GM19328 (cell line): ENCODE measurements around the gene PRDM16.

Experiments
- ATAC-seq: cut with Tn5 transposase; IDR thresholded peaks from one replicate; pipeline ENCODE4 v1.9.1; 2021; ENCODE audit warnings: mild to moderate bottlenecking, moderate library complexity; ENCODE audit not compliant: unreplicated experiment

The PRDM16 gene

DNA sequence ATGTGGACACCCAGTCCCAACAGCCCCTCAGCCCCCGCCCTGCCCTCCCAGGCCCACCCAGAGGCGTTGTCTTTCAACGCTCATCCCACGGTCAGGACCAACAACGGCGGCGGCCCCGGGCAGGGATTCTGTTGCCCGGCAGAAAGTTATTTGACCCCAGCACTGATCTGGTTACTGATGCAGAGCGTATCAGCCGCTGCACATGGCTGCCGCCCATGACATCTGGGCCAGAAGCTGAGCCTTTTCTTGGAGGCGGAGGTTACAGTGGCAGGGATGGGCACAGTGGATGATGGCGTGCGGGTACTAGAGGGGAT, 258.3 kb downstream of the PRDM16 start:
- no peak for ATAC-seq

DNA sequence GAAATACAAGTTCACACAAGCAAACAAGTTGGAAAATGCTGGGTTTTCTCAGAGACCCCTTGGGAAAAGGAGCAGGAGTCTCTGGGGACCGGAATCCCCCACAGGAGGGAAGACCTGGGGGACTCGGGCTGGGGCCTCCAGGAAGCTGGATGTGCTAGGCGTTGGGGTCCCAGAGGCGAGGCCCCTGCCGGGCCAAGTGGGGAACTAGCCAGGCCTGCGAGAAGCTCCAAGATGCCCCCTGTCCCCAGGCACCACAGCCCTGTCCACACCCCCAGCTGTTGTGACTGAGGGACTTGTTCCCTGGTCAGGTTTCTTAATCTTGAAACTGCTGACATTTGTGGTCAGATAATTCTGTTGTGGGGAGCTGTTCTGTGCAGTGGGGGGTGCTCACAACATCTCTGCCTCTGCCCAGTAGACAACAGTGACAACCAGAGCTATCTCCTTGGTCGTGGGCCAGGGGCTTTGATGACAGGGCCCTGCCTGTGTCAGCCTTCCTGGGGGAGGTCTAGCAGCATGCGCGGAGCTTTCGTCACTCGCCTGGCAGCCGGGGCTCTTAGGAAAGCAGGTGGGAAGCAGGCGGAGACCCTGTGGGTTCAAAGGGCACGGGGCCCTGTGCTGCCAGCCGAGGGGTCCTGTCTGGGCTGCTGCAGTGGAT, 259.1 kb downstream of the PRDM16 start:
- no peak for ATAC-seq

DNA sequence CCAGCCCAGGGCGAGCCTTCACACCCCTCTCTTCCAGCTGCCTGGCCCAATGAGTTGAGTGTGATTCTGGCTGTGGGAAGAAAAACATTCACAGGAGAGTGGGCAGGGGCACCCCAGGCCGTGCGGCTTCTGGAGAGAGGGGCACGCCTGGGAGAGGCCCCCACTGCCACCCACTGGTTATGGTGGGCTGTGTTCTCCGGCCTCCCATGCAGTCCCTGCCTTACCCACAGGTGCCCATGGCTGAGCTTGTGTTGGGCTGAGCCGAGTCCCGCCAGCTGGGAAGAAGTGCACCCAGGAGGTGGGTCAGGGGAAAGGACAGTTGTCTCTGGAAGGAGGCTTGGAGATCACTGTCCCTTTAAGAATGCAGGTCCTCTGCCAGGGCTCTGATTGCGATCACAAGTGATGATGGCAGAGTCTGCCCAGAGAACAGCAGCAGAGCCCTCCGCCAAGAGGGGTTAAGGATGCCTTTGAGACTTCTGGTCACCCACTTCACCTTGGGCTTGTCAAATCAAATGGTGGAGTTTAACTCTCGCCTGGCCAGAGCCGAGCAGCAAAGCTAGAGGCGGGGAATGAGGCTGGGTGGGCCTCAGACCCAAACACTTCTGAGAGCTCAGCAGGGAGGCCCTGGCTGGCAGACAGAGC, 260.8 kb downstream of the PRDM16 start:
- ATAC-seq = no peak

DNA sequence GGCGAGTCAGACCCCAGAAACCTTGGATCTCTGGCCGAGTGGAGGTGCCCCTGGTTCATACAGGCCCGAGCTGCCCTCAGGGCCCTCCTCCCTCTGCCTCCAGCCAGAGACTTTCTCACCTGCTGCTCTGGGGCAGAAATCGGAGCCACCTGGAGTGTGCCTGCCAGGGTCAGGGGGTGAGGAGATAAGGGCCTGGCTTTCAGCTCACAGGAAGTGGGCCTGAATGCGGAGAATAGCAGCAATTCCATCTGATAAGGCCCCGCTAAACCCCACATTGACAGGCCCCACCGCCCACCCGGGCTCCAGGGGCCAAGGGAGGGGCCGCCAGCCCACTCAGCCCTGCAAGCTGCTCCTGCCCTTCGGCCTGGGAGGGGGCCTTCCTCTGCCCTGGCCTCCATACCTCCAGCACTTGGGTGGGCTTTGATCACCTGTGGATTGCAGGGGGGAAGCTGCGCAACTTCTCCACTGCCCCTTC, 261.8 kb downstream of the PRDM16 start:
- ATAC-seq = no peak

DNA sequence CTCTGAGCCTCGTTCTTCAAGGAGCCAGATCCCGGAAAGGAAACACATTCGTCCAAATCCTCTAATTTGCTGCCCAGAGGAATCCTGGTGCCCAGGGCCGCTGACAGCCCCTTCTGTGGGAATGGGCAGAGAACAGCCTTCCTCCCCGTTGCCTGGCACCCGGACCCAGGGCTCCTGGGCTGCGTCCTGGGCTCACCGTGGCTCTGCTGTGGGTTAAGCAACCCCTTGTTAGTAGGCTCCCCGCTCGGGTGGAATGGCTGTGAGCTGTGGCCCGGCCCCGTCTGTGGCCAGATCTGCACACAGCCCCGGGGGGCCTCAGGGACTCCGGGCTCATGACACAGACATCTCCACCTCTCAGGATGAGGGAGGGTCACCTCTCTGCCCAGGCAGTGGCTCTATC, 262.6 kb downstream of the PRDM16 start:
- no peak for ATAC-seq

DNA sequence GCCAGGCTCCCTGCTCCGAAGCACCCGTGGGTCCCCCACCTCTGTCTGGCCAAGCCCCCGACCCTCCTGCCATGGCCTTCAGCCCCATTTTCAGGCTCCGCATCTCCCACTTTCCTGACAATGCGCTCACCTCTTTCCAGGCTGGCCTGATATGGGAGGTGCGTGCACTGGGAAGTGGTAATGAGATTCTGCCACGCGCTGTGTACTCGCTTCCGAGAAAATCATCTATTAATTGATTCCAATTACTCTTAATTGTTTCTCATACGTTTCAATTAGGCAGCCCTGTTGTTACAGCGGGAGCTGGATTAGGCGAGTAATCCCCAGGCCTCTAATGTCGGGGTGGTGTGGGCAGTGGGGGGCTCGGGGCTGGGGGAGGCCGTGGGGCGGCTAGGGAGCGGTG, 263.0 kb downstream of the PRDM16 start:
- ATAC-seq = no peak

DNA sequence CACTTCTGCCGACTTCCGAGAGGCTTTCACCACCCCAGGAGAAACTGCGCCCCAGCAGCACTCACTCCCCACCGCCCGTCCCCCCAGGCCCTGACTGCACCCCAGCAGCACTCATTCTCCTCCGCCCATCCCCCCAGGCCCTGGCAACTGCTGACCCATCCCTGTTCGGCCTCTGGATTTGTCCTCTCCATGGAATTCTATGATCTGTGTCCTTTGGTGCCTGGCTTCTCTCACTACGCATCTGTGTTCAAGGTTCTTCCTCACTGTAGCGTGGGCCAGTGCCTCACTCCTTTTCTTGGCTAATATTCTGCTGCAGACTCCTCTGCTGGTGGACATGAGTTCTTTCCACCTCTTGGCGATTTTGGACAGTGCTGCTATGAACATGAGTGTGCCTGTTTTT, 263.7 kb downstream of the PRDM16 start:
- no peak for ATAC-seq

DNA sequence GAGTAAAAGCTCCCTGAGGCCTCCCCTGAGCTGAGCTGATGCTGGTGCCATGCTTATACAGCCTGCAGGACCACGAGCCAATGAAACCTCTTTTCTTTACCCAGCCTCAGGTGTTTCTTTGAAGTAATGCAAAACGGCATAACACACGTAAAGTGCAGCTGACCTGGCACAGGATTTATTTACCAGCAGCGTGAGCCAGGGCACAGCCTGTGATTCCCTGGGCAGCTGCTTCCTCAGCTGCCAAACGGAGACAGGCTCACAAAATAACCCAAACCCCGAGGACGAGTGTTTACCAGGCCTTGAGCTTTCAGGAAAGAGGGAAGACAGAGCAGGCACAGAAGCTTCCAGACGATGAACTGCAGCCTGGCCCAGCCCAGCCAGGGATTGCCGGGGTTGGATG, 264.9 kb downstream of the PRDM16 start:
- ATAC-seq = no peak

DNA sequence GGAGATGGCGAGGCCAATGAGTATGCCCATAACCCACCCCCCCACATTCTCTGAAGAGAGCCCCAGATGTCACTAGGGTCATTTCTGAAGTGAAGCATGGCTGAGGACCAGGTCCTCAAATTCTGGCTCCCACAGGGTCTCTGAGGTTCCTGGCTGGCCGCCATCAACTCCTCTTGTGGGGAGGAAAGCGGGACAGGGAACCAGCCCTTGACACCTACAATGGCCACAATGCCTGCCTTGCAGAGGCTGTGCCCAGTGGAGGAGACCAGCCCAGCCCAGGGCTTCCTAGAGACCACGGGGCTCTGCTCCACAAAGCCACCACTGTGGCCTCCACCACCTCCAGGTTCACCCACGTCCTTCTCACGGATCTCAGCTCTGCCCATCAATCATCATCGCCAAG, 265.4 kb downstream of the PRDM16 start:
- no peak for ATAC-seq

DNA sequence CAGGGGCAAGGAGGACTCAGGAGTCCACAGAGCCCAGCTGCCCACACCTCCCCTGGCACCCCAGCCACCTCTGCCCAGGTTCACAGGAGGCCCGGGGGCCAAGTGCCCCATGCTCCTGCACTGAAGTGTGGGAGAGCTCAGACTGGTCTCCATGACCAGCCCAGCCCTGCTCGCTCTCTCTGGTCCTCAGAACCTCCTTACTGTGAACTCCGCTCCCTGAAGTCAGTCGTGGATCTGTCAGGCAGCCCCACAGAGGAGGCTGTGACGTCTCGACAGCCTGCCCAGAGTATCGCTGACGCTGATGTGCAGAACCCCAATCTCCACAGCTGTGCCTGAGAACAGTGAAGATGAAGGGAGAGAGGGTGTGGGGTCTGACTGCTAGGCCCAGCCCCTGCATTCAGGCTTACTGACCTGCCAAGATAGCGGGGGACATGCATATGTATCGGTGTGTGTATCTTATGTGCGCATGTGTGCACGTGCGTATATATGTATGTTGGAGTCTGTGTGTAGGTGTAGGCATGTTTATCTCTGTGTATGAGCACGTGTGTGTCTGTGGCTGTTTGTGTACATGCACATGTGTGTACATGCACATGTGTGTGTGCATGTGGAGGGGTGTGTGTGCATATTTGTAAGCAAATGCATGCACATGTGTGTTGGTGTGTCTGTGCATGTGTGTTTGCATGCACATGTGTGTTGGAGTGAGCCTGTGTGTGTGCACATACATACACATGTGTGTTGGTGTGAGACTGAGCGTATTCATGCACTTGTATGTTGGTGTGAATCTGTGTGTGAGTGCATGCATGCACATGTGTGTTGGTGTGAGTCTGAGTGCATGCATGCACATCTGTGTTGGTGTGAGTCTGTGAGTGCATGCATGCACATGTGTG, 267.0 kb downstream of the PRDM16 start:
- ATAC-seq = no peak

DNA sequence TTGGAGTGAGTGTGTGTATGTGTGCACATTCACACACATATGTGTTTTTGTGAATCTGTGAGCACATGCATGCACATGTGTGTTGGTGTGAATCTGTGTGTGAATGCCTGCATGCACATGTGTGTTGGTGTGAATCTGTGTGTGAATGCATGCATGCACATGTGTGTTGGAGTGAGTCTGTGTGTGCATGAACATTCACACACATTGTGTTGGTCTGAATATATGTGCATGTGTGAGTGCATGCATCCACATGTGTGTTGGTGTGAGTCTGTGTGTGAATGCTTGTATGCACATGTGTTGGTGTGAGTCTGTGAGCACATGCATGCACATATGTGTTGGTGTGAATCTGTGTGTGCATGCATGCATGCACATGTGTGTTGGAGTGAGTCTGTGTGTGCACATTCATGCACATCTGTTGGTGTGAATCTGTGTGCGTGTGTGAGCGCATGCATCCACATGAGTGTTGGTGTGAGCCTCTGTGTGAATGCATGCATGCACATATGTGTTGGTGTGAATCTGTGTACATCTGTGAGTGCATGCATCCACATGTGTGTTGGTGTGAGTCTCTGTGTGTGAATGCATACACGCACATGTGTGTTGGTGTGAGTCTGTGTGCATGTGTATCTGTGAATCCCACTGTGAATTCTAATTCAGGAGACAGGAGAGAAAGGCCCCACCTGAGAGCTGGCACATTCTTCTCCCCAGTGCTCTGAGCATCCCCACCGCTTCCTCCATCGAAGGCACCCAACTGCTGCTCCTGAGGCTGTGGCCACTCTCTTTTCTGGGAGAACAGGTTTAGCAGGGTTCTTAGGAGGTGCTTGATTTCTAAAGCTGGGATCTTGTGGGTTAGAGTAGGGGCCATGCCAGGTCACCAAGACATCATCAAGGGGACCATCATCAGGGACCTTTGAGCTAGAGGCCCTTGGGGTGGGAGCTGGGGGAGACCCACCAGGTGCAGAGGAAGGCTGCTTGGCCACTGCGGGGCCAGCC, 267.9 kb downstream of the PRDM16 start:
- ATAC-seq = no peak

DNA sequence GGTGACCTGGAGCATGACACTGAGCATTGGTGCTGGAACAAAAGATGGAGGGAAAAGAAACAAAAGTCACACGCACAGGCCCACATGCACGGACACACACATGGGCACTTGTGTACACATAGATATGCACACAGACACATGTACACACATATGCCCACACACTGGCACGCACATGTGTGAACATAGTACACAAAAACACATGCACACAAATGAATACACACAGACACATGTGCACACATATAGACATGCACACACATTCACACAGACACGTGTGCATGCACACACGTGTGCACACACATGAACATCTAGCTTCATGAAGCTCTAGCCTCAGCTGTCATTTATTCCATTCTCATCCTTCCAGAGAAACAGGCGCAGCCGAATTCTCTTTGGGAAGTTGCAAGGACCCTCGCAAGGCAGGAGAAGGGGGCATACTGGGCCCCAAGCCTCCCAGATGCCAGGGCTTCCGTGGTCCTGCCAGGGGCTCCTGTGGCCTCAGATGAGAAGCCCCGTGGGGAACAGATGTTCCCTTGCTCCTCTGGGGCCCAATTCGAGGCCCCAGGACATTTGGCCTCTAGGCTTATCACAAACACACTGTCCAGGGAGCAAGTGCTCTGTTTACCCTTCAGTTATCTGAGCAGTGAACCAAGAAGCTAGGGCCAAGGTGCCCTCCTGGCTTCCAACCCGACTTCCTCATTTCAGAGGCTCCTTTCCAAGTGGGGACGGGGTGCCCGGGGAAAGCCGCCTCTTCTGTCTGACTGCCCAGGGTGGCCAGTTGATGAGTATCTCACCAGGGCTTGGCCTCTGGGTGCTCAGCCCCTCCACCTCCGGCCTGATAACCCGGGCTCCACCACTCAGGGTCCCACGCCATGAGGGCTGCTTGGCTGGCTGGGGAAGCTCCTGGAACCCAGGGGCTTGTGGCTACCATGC, 269.1 kb downstream of the PRDM16 start:
- no peak for ATAC-seq

DNA sequence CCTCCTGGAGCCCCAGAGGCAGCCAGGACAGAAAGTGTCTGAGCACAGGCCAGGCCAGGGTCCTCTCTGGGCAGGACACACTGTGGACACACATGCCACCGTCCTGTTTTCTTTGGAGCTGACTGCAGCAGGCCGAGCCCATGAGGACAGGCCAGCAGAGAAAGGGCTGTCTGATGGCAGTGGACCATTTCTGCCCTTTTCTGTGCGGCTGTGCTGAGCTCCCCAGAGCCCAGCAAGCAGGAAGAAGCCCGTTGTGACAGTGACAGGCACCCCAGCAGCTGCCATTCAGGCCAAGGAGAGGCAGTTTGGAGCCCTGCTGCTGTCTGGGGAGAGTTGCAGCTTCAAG, 269.7 kb downstream of the PRDM16 start:
- no peak for ATAC-seq

DNA sequence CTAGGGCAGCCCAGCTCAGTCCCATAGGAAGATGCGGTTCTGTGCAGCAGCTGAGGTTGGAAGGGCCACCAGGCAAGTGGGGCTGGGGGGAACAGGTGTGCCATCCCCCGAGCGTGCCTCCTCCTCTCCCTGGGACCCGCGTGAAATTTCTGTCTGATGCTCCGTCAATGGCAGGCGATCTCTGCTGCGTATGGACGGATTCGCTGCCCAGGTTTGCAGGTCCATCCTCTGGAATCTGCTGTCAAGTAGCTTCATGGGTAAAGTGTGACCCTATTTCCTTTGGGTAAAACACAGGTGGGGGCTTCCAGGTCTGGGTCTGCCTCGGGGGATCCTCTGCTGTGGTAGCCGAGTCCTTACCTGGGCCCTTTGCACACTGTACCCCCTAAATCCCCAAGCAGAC, 270.9 kb downstream of the PRDM16 start:
- ATAC-seq = no peak

DNA sequence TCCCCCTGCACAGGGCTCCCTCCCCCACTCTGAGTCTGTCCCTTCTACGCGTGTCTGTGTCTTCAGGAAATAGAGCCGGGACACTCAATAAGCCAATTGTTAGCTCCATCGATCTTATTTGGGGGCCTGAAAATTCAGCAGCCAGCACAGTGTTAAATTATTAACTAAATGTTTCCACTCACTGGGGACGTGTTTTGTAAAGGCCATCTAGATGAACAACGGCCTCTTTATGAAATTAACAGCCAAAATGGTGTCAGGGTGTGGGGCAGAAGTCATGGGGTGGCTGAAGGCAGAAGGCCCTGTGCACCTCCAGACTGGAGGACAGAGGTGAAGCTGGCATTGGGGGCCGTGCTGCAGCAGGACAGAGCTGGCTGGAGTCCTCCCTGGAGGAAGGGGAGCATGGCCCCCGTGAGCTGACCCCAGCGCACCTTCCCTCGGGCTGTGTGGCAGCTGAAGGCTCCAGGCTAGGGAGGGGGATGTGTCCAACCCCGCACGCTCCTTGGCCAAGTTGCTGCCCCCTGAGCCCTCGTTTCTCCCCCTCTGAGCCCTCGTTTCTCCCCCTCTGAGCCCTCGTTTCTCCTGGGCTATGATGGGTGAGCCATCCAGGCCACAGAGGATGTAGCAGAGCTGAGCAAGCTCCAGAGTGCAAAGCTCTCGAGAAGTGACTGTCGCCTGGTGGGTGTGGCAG, 271.7 kb downstream of the PRDM16 start:
- ATAC-seq = no peak

DNA sequence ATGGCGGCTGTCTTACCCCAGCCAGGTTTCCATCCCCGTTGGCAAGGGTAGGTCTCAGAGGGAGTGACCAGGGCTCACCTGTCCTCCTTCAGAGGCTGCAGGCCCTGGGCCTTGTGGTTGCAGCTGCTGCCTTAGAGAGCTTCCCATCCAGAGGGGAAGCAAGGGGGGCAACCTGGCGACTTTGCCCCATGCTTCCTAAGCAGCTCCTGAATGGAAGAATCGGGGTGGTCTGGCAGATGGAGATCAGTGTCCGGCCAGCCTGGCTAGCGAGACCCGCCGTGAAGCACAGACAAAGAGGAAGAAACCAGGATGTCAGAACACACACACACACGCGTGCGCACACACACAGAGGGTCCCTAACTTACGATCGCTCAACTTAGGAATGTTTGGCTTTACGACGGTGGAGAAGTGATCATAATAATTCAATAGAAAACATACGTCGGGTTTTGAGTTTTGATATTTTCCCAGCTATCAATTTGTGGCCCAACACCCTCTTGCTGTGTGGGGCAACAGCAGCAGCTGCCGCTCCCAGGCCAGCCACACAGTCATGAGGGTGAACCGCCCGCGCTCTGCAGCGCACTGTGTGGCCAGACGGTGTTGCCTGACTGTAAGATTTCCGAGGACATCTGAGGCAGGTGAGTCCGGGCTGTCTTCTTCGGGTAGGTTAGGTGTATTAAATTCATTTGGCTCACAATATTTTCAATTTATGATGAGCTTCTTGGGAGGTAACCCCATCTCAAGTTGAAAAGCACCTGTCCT, 272.4 kb downstream of the PRDM16 start:
- no peak for ATAC-seq

DNA sequence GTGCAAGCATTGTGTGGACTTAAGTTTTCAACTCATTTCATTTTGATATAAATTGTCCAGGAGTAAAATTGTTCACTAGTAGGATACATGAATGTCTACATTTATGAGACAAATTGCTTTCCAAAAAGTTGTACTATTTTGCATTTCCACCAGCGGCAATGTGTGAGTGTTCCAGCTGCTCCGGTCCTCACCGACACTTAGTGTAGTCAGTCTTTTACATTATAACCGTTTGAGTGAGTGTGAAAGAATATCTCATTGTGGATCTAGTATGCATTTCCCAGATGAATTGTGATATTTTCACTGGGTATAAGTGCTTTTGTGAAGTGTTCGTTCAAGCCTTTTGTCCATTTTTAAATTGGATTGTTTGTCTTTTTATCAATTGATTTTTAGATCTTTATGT, 274.0 kb downstream of the PRDM16 start:
- no peak for ATAC-seq

DNA sequence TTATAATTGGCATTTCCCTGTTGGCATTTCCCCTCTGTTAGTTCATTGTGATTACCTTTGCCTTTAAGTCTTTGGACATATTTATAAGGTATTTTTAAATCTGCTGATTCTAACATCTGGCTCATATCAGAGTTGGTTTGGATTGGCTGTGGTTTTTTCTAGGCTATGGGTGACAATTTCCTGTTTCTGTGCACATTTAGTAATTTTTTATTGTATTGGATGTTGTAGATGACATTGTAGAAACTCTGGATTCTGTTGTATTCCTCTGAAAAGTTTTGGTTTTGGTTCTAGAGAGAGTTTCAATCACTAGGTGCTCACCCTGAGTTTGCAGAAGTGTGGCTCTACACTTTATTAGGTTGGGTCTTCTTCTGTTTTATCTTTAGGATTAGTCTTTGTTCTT, 275.4 kb downstream of the PRDM16 start:
- ATAC-seq = no peak

DNA sequence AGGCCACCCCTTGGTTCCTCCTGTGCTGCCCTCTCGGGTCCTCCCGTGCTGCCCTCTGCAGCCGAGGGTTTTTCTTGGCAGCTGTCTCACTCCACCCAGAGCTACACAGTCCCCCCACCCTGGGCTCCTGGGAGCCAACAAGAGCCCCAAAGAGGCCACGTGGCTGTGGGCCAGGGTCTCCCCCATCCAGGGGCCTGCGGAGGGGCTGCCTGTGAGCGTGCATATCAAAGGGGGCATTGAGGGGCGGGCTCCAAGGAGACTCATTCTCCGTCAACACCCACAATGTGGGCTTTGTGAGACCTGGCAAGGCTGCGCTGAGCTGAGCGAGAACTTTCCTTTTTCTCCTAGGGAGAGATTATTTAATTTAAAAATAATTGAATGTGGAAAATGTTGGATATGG, 276.8 kb downstream of the PRDM16 start:
- ATAC-seq = no peak
